Measurements from ENCODE around the gene WEE2.

WEE2 gene
- 0.17 to 0.26 (median 0.19) reads per million in 3 donors for total RNA-seq

DNA sequence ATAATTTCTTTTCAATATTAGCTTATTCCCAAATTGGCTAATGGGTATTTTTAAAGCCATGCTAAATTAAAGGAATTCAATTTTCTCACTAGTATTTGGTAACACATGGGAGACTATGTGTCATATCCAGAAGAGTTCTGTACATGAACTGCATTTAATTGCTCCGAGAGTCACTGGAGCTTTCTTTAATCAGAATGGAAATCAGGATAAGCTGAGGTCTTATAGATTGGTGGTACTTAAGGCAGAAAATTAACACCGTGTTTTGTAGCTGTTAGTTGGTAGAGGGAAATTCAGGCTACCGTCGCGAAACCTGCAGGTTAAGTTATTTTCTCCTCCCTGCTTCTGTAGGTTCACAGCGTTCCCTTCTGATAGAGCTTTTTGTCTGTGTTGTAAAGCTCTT is at the start of gene WEE2:
TSS of gene WEE2 (plus strand) at position 3 of the 400 bp plus-strand sequence. CDS start 406 bp downstream, outside the sequence.
- Histone ChIP-seq H3K9me3 (ENCODE audit: control insufficient read depth, low read length) (no peaks in the 10 kb centered on the region), H3K27me3 (replicated peaks; ENCODE audit: control insufficient read depth, insufficient read depth, low read length, poor library complexity, severe bottlenecking) (no peaks in the 10 kb centered on the region), H3K4me1 (ENCODE audit: control insufficient read depth, insufficient read depth, low read length, poor library complexity, severe bottlenecking) (no peaks in the 10 kb centered on the region), H3K36me3 (ENCODE audit: control insufficient read depth, insufficient read depth, low read length) (no peaks in the 10 kb centered on the region), H3K4me3 (ENCODE audit: insufficient read depth, low read depth, low read length, poor library complexity, severe bottlenecking) (no peak within 1 kb of the TSS), H3K27ac (ENCODE audit: insufficient read depth, low read length, poor library complexity, severe bottlenecking) (no peak within 1 kb of the TSS)
- DNase-seq, result no peak

DNA sequence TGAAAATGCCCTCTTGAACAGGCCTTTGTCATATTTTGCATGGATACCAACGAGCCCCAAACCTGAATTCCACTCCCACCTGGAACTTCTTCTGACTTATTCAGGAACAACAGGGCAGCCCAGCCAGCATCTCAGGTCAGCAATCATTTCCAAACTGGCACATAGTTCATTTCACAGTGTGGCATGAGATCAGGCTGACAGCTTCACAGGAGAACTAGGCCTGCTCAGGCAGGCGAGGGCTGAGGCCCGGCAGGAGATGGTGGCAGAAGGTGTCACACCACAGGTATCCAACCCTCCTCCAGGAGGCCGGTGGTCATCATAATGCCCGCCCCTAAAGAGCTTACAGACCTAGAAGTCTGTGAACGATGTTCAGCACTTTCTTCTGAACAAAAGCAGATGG is 48.7 kb upstream of the WEE2 start:
- DNase-seq, result no peak
- no peaks in the 10 kb centered on the region for H3K4me1 ChIP-seq (ENCODE audit: control insufficient read depth, insufficient read depth, low read length, poor library complexity, severe bottlenecking)
- peaks cover 36% of the 10 kb centered on the region for H3K36me3 ChIP-seq (ENCODE audit: control insufficient read depth, insufficient read depth, low read length)
- no peak overlapping the region for H3K4me3 ChIP-seq (ENCODE audit: insufficient read depth, low read depth, low read length, poor library complexity, severe bottlenecking)
- H3K27ac ChIP-seq (ENCODE audit: insufficient read depth, low read length, poor library complexity, severe bottlenecking), result no peak overlapping the region
- H3K9me3 ChIP-seq (ENCODE audit: control insufficient read depth, low read length), result no peaks in the 10 kb centered on the region
- H3K27me3 ChIP-seq (replicated peaks; ENCODE audit: control insufficient read depth, insufficient read depth, low read length, poor library complexity, severe bottlenecking), result no peaks in the 10 kb centered on the region

DNA sequence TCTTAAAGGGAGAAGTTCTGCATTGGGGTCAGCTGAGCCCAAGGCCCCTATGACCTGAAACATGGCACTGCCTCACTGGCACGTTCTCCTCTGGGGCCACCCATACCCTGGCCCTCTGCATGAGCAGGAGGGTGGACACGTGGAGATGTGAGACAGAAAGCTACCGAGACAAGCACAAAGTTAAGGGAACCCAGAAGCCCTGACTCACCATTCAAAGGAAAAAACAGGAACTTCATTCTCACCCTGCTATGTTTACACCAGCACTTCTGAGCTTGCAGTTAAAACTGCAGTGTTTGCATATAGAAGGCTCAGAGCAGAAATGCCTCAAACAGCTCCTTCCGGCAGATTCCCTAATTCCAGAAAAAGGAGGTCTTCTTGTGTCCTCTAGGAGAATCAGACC is 47.9 kb upstream of the WEE2 start:
- Histone ChIP-seq H3K4me1 (ENCODE audit: control insufficient read depth, insufficient read depth, low read length, poor library complexity, severe bottlenecking) (no peaks in the 10 kb centered on the region), H3K9me3 (ENCODE audit: control insufficient read depth, low read length) (no peaks in the 10 kb centered on the region), H3K4me3 (ENCODE audit: insufficient read depth, low read depth, low read length, poor library complexity, severe bottlenecking) (no peak overlapping the region), H3K27me3 (replicated peaks; ENCODE audit: control insufficient read depth, insufficient read depth, low read length, poor library complexity, severe bottlenecking) (no peaks in the 10 kb centered on the region), H3K27ac (ENCODE audit: insufficient read depth, low read length, poor library complexity, severe bottlenecking) (no peak overlapping the region), H3K36me3 (ENCODE audit: control insufficient read depth, insufficient read depth, low read length) (peaks cover 44% of the 10 kb centered on the region)
- no peak for DNase-seq

DNA sequence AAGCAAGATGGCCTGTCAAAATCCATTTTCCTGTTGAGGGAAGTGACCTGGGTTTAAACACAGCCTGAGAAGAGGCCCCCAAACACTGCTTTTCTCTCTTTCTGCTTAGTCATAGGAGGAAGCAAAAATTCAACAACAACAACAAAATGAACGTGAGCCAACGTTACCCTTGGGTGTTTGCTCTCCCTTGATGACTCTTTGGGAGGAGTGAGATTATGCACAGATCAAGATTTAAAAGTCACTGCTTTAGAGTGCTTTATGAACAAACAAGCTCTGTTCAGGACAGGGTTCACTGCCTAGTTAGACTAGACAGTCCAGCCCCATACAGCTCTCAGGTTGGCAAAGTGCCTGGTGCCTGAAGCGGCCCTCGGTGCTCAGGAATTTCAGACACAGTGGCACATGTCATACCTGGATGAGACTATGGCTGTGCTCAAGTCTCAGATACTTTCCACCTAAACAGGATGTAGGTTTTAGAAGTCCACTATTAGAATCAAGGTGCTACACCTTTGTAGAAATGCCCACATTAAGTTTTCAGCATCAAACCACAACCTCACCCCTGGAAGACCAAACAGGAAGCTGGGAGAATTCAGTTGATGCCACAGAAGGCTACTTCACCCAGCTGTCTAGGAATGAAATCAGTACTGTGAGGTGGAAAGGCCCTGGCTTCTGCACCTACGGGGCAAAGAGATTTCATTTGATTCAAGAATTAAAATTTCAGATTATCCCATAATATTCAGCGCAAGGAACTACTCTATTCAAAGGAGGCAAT is 44.9 kb upstream of the WEE2 start:
- H3K4me1 ChIP-seq (ENCODE audit: control insufficient read depth, insufficient read depth, low read length, poor library complexity, severe bottlenecking), result no peaks in the 10 kb centered on the region
- H3K4me3 ChIP-seq (ENCODE audit: insufficient read depth, low read depth, low read length, poor library complexity, severe bottlenecking), result no peak overlapping the region
- peaks cover 45% of the 10 kb centered on the region for H3K36me3 ChIP-seq (ENCODE audit: control insufficient read depth, insufficient read depth, low read length)
- DNase-seq, result no peak
- no peaks in the 10 kb centered on the region for H3K9me3 ChIP-seq (ENCODE audit: control insufficient read depth, low read length)
- H3K27ac ChIP-seq (ENCODE audit: insufficient read depth, low read length, poor library complexity, severe bottlenecking), result no peak overlapping the region
- H3K27me3 ChIP-seq (replicated peaks; ENCODE audit: control insufficient read depth, insufficient read depth, low read length, poor library complexity, severe bottlenecking), result no peaks in the 10 kb centered on the region

DNA sequence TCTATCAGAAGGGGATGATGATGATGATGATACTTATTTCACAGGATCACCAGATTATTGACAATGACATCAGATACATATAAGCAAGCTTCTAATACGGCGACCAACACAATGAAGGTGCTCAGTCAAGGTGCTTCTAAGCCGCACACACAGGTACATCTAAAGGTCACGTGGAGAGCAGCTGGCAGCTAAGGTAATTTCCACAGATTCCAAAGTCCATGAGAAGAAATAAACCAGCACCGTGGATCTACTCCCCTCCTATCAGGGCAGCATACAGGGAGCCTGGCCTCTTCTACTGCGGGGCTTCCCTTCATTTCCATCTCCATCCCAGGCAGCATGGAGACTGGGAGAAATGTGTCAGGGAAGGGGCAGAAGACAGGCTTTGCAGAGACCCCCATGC is 43.7 kb upstream of the WEE2 start:
- H3K9me3 ChIP-seq (ENCODE audit: control insufficient read depth, low read length), result no peaks in the 10 kb centered on the region
- no peaks in the 10 kb centered on the region for H3K4me1 ChIP-seq (ENCODE audit: control insufficient read depth, insufficient read depth, low read length, poor library complexity, severe bottlenecking)
- peaks cover 45% of the 10 kb centered on the region for H3K36me3 ChIP-seq (ENCODE audit: control insufficient read depth, insufficient read depth, low read length)
- H3K27ac ChIP-seq (ENCODE audit: insufficient read depth, low read length, poor library complexity, severe bottlenecking), result no peak overlapping the region
- no peak for DNase-seq
- H3K4me3 ChIP-seq (ENCODE audit: insufficient read depth, low read depth, low read length, poor library complexity, severe bottlenecking), result no peak overlapping the region
- no peaks in the 10 kb centered on the region for H3K27me3 ChIP-seq (replicated peaks; ENCODE audit: control insufficient read depth, insufficient read depth, low read length, poor library complexity, severe bottlenecking)

DNA sequence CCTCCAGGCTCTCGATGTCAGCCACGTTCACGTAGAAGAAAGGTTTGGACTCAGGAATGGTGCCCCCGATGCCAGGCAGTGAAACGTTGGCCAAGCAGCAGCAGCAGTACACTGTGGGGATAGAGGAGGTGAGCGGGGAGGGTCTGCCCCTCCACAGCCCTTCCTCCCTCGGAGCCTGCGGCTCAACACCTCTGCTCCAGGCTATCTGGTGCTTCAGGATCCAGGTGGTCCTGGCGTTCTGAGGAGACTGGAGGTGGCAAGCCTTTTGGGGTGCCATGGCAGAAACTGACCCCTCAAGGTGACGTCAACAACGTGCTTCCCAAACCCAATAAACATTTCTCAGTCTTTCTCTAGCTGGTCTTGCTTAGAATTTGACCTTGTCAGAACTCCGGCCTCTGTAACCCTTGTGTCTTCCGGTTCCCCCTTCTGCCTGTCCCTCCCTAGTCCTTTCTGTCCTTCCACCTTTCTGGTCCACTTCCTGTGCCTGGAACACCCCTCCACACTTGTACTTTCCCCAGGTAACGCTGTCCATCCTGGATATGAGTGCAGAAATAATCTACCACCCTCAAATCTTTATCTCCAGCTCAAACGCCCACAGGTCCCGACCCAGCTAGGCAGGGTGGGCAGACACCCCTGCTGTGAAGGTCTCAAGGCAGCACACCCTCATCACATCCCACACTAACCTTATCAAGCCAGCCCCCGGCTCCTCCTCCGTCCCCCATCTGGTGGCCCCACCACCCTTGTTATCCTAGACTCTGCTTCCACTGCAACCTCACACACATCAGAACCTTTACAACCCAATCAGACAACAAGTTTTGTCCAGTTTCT is 42.7 kb upstream of the WEE2 start:
- H3K4me3 ChIP-seq (ENCODE audit: insufficient read depth, low read depth, low read length, poor library complexity, severe bottlenecking), result no peak overlapping the region
- H3K36me3 ChIP-seq (ENCODE audit: control insufficient read depth, insufficient read depth, low read length), result peaks cover 44% of the 10 kb centered on the region
- no peaks in the 10 kb centered on the region for H3K9me3 ChIP-seq (ENCODE audit: control insufficient read depth, low read length)
- H3K4me1 ChIP-seq (ENCODE audit: control insufficient read depth, insufficient read depth, low read length, poor library complexity, severe bottlenecking), result no peaks in the 10 kb centered on the region
- H3K27ac ChIP-seq (ENCODE audit: insufficient read depth, low read length, poor library complexity, severe bottlenecking), result no peak overlapping the region
- DNase-seq, result no peak
- no peaks in the 10 kb centered on the region for H3K27me3 ChIP-seq (replicated peaks; ENCODE audit: control insufficient read depth, insufficient read depth, low read length, poor library complexity, severe bottlenecking)

DNA sequence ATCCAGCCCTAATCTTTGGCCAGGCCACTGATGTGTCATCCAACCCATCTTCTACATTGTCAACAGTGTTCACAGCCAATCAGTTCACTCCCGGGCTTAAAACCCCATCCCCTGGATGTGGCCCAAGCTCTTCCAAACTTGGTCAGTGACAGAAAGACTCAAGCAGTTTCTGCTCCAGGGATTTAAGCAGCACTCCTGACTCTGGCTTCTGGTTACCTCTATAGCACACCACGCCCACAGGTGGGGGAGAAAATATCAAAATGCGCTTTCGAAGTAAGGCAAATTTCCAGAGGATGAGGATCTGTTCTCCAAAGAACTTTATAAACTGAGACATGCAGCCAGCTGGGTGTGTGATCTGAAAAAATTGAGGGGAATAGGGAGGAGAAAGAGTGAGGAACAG is 42.1 kb upstream of the WEE2 start:
- DNase-seq, result no peak
- Histone ChIP-seq H3K4me1 (ENCODE audit: control insufficient read depth, insufficient read depth, low read length, poor library complexity, severe bottlenecking) (no peaks in the 10 kb centered on the region), H3K4me3 (ENCODE audit: insufficient read depth, low read depth, low read length, poor library complexity, severe bottlenecking) (no peak overlapping the region), H3K36me3 (ENCODE audit: control insufficient read depth, insufficient read depth, low read length) (peaks cover 50% of the 10 kb centered on the region), H3K9me3 (ENCODE audit: control insufficient read depth, low read length) (no peaks in the 10 kb centered on the region), H3K27ac (ENCODE audit: insufficient read depth, low read length, poor library complexity, severe bottlenecking) (no peak overlapping the region), H3K27me3 (replicated peaks; ENCODE audit: control insufficient read depth, insufficient read depth, low read length, poor library complexity, severe bottlenecking) (no peaks in the 10 kb centered on the region)

DNA sequence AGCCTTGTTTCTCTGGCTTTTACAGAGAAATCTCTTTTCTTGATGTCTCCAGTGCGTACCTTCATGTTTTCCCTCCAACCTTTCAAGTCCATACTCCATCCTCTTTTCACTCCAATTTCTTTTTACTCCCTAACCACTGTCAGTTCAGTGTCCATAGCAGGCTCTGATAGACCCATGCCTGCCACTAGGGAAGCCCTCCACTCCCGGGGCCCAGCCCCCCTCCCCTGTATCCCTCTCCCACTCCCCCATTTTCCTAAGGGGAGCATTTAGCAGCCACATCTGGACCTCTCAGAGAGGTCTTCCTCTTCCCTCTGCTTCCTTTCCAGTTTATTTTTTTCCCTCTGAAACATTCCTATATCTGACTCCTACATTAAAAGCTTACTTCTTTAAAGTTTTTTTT is 39.3 kb upstream of the WEE2 start:
- DNase-seq, result no peak
- no peaks in the 10 kb centered on the region for H3K4me1 ChIP-seq (ENCODE audit: control insufficient read depth, insufficient read depth, low read length, poor library complexity, severe bottlenecking)
- peaks cover 49% of the 10 kb centered on the region for H3K36me3 ChIP-seq (ENCODE audit: control insufficient read depth, insufficient read depth, low read length)
- no peaks in the 10 kb centered on the region for H3K27me3 ChIP-seq (replicated peaks; ENCODE audit: control insufficient read depth, insufficient read depth, low read length, poor library complexity, severe bottlenecking)
- no peaks in the 10 kb centered on the region for H3K9me3 ChIP-seq (ENCODE audit: control insufficient read depth, low read length)
- no peak overlapping the region for H3K4me3 ChIP-seq (ENCODE audit: insufficient read depth, low read depth, low read length, poor library complexity, severe bottlenecking)
- H3K27ac ChIP-seq (ENCODE audit: insufficient read depth, low read length, poor library complexity, severe bottlenecking), result no peak overlapping the region

DNA sequence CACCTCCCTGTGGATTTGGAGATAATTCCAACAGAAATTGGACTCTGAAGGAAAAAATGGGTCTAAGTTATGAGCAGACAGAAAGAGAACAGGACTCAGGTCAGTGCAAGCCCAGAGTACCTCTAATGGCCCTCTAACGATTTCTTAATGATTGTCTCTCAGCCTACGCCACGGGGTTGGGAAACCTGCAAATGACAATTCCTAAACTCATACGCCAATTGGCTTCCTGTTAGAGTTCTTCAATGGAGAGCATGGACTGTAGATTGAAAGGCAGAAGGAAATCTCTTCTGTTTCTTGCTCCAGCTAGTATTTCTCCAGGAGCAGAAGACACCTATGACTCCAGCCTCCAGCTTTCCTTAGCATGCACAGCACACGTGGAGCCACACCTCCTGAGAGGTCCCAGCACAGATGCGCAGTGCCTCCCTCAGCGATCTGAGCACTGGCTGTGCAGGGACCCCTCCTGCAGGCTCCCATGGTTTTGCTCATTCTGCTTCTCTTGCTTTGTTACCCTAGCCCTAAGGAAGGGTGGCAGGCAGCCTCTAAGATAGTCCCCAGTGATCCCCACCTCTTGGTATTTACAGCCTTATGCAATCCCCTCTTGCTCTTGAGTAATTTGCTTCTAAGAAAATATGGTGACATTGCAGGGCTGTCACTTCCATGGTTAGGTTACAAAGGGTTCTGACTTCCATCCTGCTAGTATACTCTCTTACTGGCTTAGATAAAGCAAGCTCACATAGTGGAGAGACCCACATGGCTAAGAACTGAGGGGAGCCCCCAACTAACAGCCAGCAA is 36.3 kb upstream of the WEE2 start:
- DNase-seq, result no peak
- no peak overlapping the region for H3K27ac ChIP-seq (ENCODE audit: insufficient read depth, low read length, poor library complexity, severe bottlenecking)

More for the DNA sequence above, 36.3 kb upstream of the WEE2 start:
- Histone ChIP-seq H3K4me3 (ENCODE audit: insufficient read depth, low read depth, low read length, poor library complexity, severe bottlenecking) (no peak overlapping the region), H3K4me1 (ENCODE audit: control insufficient read depth, insufficient read depth, low read length, poor library complexity, severe bottlenecking) (no peaks in the 10 kb centered on the region), H3K9me3 (ENCODE audit: control insufficient read depth, low read length) (no peaks in the 10 kb centered on the region), H3K36me3 (ENCODE audit: control insufficient read depth, insufficient read depth, low read length) (peaks cover 29% of the 10 kb centered on the region), H3K27me3 (replicated peaks; ENCODE audit: control insufficient read depth, insufficient read depth, low read length, poor library complexity, severe bottlenecking) (no peaks in the 10 kb centered on the region)
